Measurements from ENCODE around the gene VPREB1.
"Not testable (repeated sequence)": the region's sequence is repeated elsewhere in the genome, so short reads cannot be mapped to it uniquely, and the experiment has no call there.

Gene VPREB1, protein sequence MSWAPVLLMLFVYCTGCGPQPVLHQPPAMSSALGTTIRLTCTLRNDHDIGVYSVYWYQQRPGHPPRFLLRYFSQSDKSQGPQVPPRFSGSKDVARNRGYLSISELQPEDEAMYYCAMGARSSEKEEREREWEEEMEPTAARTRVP

DNA sequence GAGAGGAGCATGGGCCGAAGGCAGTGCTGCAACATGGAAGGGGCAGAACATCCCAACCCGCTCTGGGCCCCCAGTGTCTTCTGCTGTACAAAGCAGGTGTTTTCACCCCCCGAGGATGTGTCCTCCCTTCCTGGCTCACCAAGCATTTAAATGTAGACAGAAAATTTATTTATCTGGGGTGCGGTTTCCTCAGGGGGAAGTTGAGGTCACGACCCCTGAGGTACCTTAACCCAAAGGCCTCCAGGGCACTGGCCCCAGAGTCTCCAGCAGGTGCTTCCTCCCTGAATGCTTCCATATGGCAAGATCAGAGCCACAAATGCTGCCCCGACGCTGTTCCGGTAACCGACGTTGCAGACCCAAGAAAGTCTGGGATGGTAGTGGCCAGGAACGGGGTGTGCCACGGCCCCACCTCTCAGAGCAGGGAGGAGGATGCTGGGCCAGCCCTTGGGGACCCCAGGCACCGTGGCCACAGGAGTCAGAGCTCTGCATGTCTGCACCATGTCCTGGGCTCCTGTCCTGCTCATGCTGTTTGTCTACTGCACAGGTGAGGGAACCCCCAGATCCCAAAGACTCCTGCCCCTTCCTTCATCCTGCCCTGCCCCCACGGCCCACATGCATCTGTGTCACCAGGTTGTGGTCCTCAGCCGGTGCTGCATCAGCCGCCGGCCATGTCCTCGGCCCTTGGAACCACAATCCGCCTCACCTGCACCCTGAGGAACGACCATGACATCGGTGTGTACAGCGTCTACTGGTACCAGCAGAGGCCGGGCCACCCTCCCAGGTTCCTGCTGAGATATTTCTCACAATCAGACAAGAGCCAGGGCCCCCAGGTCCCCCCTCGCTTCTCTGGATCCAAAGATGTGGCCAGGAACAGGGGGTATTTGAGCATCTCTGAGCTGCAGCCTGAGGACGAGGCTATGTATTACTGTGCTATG lies at the start of gene VPREB1:
TSS of gene VPREB1 (plus strand) at position 471 of the 935 bp plus-strand sequence. CDS start at position 499, 28 bp downstream.
- DNase-seq: no peak

DNA sequence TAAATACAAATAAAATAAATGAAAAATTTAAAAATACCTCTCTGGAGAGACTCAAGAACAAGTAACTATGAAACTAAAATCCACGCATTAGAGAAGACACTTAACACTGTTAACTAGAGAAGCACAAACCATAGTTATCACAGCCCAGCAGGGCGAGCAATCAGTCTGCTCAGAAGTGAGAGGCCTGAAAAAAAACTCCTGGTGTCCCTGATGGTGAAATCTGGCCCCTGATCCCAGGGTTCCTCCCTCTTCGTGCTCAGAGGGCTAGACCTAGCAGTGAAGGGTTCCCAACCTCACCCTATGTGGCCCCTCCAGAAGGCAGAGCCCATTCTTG lies 49.7 kb upstream of the VPREB1 start:
- DNase-seq: no peak

DNA sequence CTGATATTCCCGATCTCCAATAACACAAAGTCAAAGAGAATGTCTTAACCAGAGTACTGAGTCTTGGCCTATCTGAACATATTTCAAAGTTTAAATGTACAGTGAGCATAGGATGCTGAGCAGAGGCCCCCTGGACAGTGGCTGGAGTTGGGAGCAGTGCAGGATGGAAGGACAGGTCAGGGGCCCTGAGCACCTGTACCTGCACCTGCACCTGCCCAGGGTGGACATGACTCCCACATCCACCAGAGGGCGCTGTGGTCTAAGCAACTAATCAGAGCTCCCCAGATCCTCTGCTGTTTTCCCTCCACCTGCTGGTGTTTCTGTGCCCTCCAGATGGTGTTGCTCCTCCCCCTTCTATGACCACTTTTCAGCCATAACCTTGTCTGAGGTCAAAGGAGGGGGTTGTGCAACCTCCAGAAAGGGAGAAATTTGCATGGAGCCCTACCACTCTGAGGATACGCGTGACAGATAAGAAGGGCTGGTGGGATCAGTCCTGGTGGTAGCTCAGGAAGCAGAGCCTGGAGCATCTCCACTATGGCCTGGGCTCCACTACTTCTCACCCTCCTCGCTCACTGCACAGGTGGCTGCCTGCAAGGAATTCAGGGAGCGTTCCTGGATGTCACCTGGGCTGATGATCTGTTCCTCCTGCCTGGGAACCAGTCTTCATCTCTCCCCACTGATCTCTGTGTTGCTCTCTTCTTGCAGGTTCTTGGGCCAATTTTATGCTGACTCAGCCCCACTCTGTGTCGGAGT lies 49.1 kb upstream of the VPREB1 start:
- peak; percentile 30 to 72 (median 68) for DNase-seq

DNA sequence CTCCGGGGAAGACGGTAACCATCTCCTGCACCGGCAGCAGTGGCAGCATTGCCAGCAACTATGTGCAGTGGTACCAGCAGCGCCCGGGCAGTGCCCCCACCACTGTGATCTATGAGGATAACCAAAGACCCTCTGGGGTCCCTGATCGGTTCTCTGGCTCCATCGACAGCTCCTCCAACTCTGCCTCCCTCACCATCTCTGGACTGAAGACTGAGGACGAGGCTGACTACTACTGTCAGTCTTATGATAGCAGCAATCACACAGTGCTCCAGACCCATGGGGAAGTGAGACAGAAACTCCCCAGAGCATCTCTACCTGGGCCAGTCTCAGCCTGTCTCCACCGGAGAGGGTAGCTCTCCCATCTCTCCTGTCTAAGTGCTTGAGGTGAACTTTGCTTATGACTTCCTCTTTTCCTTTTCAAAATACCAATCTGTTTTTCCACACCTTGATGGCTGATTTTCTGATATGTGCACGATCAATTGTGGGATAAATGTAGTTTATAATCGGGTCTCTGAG lies 48.5 kb upstream of the VPREB1 start:
- DNase-seq: no peak

DNA sequence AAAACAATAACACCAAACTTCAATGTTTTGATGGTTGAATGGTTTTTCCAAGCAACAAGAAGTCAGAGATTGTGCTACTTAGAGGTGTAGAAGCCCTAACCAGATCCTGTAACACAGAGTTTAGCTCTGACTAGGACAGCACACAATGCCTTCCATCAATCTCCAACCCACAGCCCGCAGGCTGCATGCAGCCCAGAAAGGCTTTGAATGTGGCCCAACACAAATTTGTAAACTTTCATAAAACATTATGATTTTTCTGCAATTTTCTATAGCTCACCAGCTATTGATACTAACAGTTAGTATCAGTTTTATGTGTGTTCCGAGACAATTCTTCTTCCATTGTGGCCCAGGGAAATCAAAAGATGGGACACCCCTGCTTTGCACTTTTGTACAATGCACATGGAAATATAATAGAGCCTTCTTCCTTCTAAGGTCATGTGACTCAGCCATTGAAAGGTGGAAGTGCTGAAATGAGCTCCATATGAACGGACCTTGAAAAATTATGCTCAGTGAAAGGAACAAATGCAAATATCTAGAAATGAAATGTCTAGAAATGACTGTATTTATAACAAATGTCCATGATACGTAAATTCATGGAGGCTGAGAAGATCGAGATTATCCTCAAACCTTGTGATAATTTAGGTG lies 47.6 kb upstream of the VPREB1 start:
- DNase-seq: no peak

DNA sequence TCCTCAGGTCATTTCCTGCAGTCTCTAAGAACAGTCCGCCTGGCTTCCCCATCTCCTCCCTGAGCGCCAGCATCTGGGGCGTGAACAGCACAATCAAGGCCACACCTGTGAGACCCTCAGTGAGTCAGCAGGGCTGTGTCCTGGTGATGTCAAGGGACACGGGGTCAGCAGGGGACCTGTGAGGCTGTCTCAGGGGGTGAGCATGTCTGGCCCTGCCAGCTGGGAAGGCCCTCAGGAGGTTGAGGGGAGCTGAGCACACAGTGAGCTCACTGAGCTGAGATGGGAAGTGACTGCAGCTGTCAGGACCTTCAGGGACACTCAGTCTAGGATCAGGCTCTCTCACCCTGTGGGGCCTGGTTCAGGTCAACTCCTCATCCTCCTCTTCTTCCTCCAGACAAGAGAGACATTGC lies 46.6 kb upstream of the VPREB1 start:
- DNase-seq: no peak

DNA sequence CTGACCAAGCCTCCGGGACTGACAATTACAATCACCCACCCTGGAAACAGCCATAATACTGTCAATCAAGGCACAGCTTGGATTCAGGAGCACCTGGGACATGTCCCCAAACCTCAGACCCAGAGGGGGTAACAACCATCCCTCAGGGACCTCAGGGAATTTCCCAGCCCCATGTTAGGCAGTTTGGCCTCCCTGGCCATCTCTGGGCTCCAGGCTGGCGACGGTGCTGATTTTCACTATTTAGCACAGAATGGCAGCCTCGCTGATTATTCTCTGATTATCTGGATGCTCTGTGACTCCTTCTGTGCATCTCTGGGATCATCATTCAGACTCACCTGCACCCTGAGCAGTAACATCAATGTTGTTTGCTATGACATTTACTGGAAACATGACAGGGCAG lies 45.8 kb upstream of the VPREB1 start:
- DNase-seq: no peak

DNA sequence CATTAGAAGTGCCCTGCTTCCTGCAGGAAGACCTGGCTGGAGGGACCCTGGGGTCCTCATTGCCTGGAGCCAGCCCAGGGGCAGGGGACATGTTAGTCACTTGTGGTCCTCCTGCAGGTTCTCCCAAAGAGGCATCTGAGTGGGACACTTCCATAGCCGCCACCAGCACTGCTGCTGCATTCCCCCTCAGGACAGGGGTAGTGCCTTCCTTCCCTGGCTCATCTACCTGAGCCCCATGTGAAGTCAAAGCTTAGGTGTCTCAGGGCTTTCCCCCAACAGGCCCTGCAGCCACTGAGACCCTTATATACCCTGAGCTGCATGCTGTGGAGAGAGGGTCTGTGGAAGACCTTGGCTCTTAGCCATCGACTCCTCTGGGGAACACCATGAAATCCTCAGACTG lies 45.0 kb upstream of the VPREB1 start:
- no peak for DNase-seq

DNA sequence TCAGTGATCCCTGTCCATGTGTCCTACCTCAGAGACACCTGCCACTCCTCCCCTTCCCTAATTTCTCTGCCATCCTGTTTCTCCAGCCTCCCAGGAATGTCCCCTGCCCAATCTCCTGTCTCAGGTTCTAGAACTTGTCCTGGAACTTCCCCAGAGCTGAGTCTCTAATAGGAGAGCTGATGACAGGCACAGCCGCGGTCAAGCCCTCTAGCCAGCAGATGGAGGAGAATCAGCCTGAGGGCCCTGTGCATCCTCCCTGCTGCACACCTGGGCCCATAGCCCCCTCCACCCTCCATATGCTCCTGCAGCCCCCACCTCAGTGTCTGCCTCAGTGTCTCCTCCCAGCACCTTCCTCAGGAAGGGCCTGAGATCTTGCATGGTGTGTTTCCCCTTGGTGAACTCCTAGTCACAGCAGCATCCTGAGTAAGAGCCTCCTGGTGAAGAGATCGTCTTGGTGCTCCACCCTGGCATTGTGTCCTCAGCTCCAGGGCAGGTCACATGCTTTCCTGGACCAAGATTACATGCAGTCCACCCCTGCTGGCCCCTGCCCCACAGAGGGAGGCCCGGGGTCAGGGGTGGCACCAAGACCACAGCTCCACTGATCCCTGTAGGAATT lies 43.9 kb upstream of the VPREB1 start:
- no peak for DNase-seq

DNA sequence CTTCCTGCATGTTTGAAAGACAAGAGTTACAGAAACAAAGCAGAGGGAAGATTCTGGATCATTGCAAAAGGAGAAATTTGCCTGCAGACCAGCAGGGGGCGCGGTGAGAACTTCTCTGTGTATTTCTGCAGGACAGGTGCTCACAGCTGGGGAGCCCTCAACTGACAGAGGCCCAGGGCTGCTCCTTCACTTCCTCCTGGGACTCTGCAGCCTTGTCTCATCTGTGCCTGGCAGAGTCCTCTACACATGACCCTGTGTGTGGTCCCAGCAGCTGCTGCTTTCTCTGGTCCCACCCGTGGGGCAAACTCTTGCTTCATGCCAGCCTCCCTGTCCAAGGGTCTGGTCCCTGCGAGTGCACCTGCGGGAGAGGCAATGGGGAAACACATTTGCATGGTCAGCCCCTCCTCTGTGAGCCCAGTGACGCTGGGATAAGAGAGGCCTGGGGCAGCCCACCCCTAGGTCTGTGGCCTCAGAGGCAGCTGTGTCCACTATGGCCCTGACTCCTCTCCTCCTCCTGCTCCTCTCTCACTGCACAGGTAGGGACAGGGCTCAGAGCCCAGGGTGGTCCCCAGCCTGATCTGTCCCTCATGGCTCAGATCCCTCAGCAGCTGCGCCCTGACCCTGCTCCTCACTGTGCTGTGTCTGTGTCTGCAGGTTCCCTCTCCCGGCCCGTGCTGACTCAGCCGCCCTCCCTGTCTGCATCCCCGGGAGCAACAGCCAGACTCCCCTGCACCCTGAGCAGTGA lies 43.2 kb upstream of the VPREB1 start:
- DNase-seq: peak in 3 of 4 experiments; percentile 9 to 42 (median 38)

DNA sequence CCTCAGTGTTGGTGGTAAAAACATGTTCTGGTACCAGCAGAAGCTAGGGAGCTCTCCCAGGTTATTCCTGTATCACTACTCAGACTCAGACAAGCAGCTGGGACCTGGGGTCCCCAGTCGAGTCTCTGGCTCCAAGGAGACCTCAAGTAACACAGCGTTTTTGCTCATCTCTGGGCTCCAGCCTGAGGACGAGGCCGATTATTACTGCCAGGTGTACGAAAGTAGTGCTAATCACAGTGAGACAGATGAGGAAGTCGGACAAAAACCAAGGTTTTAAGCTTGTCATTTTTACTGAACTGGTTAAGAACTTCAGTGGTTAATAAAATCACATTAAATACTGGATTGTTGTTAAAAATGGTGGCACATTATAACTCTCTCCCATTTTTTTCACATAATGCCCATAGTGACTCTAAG lies 42.6 kb upstream of the VPREB1 start:
- DNase-seq: no peak

DNA sequence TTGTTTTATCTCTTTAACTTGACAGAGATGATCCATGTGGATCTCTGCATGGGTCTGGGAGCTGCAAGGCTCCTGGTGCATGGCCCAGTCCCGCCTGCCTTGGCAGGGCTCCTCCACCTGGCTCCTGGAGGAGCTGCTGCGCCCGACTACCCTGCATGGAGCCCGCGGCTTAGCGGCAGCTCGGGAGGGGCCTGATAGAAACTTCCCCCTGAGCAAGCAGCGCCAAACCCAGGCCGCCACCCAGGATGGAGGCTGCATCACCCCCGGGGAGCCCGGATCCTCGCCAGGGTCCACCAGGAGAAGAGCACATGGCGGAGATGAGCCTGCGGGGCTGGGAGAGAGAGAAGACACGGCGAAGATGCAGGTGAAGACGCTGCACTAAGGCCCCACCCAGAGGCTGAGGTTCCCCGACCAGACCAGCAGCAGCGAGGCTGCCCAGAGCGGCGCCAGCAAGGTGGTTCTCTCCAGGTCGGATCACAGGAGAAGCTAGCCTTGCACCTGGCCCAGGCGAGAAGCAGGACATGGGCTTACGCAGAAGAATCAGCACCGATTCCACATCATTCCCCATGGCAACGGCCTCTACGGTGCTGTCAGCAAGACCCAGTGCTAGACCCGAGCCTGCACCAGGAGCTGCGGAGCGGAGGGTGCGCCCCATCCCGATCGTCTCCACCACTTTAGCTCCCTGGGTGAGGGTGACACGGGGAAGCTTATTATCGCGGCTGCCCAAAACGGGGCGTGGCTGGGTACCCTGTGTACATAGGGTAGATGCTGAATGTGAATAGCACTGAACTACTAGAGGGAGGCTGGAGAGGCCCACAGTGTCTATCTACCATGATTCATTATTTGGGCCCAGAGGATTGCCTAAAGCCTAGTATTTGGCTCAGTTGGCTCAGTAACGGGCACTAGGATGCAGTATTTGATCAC lies 41.3 kb upstream of the VPREB1 start:
- DNase-seq: no peak

DNA sequence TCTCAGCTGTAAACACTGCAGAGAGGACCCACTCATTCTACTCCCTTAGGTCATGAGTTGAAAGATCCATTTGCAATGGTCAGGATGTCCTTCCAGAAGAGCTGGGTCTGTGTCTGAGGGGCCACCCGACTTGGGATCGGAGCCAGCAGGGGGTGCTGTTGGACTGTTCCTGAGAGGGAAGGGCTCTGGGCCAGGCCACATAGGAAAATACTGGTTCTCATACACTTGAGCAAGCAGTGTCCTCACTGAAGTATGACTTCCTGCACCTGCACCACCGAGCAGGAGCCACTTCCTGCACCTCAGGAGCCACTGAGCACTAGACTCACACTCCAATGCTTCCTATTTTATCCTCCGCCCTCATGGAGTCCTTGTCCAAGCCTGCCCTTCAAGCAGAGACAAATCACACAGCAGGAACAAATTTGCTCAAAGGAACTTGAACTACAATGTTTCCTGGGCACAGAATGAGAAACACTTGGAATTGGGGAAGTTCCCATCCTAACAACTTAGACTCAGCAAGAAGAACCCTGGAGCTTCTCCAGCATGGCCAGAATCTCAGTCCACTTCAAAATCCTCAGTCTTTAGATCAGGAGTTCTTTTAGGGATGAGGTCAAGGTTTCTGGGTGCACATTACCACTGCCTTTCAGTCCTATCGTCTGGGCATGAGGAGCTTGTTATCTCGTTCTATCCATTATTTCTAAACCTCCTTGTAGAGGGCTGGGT lies 36.6 kb upstream of the VPREB1 start:
- peak; percentile 34 to 80 (median 66) for DNase-seq

DNA sequence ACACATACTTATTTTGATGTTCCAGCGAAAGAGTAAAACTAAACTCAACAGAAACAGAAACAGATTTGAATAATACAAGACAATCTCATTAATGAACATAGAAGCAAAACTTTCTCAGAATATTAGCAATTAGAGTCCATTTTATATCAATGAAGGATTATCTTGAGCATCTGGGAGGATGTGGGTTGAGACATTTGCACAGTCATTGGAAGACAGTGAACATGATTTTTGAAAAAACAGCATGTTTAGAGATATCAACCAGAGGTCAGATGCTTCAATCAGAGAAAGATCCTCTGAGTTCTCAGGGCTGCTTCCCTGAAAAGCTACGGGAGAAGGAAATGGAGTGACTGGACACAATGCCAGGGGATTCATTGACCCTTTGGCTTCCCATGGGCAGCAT lies 35.9 kb upstream of the VPREB1 start:
- no peak for DNase-seq

DNA sequence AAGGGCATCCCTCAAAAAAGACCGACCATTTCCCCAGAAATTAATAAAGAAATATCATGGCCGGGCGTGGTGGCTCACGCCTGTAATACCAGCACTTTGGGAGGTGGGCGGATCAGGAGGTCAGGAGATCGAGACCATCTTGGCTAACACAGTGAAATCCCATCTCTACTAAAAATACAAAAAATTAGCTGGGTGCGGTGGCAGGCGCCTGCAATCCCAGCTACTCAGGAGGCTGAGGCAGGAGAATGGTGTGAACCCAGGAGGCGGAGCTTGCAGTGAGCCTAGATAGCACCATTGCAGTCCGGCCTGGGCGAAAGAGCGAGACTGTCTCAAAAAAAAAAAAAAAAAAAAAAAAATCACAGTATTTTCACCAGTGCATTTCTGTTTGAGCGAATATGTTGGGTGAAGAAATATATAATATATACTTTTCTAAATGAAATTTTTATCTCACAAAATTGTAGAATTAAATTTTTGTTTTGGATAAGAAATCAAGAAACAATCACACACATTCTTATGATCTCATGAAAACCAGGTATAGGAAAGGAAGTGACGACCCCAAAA lies 35.4 kb upstream of the VPREB1 start:
- DNase-seq: not testable (repeated sequence)

DNA sequence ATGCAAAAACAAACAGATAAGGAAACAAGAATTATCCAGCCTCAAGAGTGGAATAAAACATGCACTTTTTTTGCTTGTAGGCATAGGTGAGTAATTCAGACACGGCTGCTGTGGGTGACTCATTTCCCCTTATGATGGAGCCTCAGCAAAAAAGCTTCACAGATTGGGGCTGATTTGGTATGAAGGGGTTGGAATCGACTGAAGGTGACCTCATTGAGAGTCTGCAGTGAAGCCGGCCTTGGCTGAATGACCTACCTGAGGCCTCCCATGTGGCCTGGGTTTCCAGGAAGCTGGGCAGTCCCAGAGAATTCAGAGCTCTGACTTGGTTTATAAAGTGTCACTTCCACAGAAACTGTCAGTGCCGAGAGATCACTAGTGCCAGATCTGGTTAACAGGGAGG lies 34.2 kb upstream of the VPREB1 start:
- DNase-seq: peak in 1 of 4 experiments; percentile 5

DNA sequence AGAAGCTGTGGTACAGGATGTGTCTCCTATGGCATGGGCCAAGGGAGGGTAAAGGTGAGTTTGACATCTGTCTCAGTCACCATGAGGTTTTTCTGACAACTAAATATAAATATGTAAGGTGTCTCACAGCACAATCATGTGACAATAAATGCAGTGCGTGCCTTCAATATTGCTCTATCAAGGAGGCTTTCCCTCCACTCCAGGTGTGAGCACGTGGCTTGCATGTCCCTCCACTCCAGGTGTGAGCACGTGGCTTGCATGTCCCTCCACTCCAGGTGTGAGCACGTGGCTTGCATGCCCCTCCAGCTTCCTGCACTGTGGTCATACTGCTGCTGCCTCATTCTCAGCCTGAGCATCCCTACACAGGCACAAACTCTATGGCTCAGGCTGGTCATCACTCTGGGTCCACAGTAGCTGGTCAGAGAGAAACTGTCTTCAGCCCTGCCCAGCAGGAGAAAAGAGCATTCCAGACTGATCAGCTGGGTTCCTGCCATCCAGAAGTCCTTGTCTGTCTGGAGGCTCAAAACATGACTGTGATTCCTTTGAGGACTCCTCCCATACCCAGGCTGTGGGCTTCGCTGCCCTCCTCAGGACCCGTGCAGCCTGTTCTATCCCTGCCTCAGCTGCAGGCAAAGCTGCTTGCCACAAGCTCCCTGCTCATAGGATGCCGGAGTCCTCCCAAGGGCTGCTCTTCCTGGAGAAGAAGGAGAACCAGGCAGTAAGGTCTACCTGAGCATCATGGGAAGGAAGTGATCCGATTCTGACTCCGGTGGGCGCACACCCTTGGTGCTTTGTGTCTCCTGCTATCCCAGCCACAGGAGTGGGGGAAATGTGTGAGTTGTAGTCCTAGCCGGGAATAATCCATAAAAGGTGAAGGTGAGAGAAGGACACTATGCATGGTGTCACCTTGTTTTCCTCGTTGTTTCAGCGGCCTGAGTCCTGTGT lies 33.4 kb upstream of the VPREB1 start:
- DNase-seq: no peak

DNA sequence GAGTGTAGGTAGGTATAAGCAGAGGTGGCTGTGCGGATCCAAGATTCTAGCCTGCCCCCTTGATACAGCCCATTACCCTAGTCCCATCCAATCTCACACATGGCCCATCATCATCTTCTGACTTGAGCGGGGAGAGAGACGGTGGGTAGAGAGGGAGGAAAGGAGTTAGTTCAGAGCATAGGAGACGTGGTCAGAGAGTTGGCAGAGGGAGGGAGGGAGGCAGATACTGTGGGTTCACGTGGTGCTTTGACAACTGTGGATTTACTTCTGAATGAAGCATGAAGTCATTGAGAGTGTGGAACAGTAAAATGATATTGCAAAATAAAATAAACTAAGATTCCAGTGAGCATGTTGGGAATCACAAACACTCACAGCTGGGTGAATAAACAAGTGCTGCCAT lies 31.4 kb upstream of the VPREB1 start:
- no peak for DNase-seq
